Activated CD4-positive, alpha-beta memory T cell treated with anti-CD3 and anti-CD28 coated beads for 36 hours (primary cell): Measurements from ENCODE around the gene MARF1. TPM values are rescaled to one million over a fixed set of nuclear protein-coding genes. Genes with fewer than 3 reads are reported as not detected.
"Not testable (repeated sequence)": the region's sequence is repeated elsewhere in the genome, so short reads cannot be mapped to it uniquely, and the experiment has no call there.

Experiments used
- CTCF ChIA-PET: fragments of 350-600 bp; sonication (Branson Sonifier 250); formaldehyde crosslinking; loops from one replicate; lab custom pipeline; 2021; ENCODE audit warnings: antibody characterized with exemption, inconsistent platforms; lab: Charles Lee
- POLR2A ChIA-PET: fragments of 350-600 bp; sonication (Branson Sonifier 250); formaldehyde crosslinking; loops from one replicate; lab custom pipeline; 2021; ENCODE audit warnings: antibody characterized with exemption; lab: Charles Lee
- DNase-seq: peaks from one replicate; pipeline ENCODE4 v3.0.0-alpha.2; 2020
- H3K27ac Mint-ChIP-seq: one replicate; pipeline ENCODE4 v1.8.0; 2021; ENCODE audit warnings: mixed read lengths
- H3K27me3 Mint-ChIP-seq: one replicate; pipeline ENCODE4 v1.8.0; 2021; ENCODE audit warnings: mixed read lengths
- H3K36me3 Mint-ChIP-seq: one replicate; pipeline ENCODE4 v1.8.0; 2021; ENCODE audit warnings: mixed read lengths
- H3K4me1 Mint-ChIP-seq: one replicate; pipeline ENCODE4 v1.8.0; 2021; ENCODE audit warnings: low read depth, mixed read lengths
- H3K4me3 Mint-ChIP-seq: one replicate; pipeline ENCODE4 v1.8.0; 2021; ENCODE audit warnings: mild to moderate bottlenecking, mixed read lengths
- H3K9me3 Mint-ChIP-seq: one replicate; pipeline ENCODE4 v1.8.0; 2021; ENCODE audit warnings: mixed read lengths
- intact Hi-C: fragments of 100-400 bp; cut with micrococcal nuclease; formaldehyde crosslinking; loops from one replicate; pipeline ENCODE4 v1.15.1; 2023
- total RNA-seq, 2 experiments: library from RNA; stranded (reverse); gene quantifications; one replicate each; pipeline ENCODE4 v1.2.3, GENCODE V29; 2021

Gene MARF1
- total RNA-seq, 2 experiments from 2014 or later = 61.9 to 62.6 TPM

DNA sequence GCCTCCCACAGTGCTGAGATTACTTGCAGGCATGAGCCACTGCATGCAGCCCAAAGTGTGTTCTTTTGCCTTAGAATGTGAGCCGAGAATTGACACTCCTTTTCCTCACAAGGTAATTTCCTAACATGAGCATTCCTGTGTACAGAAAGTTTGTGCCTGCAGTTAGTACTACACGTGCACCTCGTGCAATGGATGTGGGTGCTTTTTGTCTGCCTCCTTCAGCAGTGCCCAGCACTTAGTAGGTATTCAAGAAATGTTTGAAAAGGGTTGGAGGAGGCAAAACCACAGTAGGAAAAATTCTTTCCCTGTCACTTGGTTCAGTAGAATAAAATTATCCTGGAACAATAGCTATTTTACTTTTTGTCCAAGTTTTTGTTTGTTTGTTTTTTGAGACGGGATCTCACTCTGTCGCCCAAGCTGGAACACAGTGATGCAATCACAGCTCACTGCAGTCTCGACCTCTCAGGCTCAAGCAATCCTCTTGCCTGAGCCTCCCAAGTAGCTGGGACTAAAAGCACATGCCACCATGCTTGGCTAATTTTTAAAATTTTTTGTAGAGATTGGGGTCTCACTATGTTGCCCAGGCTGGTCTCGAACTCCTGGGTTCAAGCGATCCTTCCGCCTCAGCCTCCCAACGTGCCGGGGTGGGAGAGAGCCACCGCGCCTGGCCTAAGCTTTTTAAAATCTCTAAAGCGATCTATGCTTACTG, 9.5 kb upstream of the MARF1 start:
- H3K4me1 Mint-ChIP-seq = peaks cover 42% of the 10 kb centered on the region
- no peaks in the 10 kb centered on the region for H3K9me3 Mint-ChIP-seq
- H3K27me3 Mint-ChIP-seq = no peaks in the 10 kb centered on the region
- CTCF ChIA-PET = interaction anchor here (1.0 to 1.6 kb wide), 3 partner anchors 9 to 52 kb away, joined by 3 to 6 read pairs (median 3); no protein-coding TSS in a partner anchor
- peaks cover 18% of the 10 kb centered on the region for H3K36me3 Mint-ChIP-seq
- DNase-seq = no peak
- H3K4me3 Mint-ChIP-seq = peak overlapping the region; percentile 41
- H3K27ac Mint-ChIP-seq = peak overlapping the region; percentile 47
- intact Hi-C loops = no loop called here
- POLR2A ChIA-PET = no interaction called here

DNA sequence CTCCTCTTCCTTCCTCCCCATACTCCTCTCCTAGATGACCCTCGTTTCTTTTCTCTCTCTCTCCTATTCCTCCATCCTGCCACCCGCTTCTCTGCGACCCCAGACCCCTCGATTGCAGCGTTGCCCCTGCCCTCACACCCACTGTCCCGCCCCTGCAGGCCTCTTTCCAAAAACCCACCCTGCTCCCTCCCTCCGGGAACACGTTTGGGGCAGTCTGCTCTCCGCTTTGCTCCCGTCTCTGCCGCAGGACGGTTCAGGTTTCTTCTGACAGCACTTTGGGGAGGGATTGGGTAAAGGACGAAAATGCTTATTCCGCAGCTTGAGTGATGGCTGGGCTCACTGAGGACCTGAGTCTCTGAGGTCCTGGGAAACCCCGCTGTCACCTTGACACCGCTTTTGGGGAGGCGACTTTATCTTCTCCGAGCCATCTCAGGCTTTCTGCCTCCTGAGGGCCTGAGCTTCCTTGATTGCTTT, 7.8 kb upstream of the MARF1 start:
- Mint-ChIP-seq H3K36me3 (peaks cover 17% of the 10 kb centered on the region), H3K9me3 (no peaks in the 10 kb centered on the region), H3K4me1 (peaks cover 30% of the 10 kb centered on the region), H3K4me3 (peak overlapping the region; percentile 100), H3K27ac (peak overlapping the region; percentile 99), H3K27me3 (no peaks in the 10 kb centered on the region)
- DNase-seq = peak; percentile 75
- ChIA-PET POLR2A (interaction anchor here (0.8 to 1.0 kb wide), 2 partner anchors 8 to 15 kb away, joined by 3 read pairs; partner anchors contain the start of gene MARF1), CTCF (interaction anchor here (0.9 kb wide), 1 partner anchor 21 kb away, joined by 3 read pairs; no protein-coding TSS in a partner anchor)
- intact Hi-C loops = loop anchor here (1.0 kb wide), 1 partner anchor 7 kb away; the partner anchor contains the start of gene MARF1

DNA sequence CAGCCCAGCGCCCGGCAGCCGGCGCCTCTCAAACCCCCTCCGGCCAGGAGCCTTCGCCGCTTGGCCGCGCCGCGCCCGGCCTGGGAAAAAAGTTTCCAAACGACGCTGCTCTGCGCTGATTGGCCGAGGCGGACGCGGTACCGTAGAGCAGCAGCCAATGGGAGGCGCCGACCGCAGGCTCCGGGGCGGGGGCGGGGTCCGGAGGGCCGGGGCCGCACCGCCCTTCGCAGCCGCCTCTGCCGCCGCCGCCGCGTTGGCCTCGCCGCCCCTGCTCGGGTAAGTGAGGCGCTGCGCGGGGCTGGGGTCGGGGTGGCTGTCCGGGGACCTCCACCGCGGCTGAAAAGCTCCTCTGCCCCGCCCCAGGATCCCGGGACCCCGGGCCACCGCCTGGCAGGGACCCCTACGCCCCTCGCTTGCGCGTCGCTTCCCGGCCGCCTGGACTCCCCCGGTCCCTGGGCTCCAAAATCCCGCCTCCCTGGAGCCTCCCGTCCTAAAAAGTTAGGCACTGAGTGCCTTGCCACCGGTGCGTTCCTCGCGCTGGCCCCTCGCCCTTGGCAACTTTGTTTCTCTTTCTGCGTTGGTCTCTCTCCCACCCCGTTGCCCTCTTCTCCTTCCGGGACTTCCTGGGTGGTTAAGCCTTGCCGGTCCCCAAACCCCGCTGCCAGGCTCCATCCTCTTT, 7.2 kb upstream of the MARF1 start, which contains the start of gene NDE1:
Gene NDE1 (plus strand): TSS at position 227 of the 679 bp plus-strand sequence. CDS start 14,534 bp downstream, outside the sequence.
- Mint-ChIP-seq H3K4me1 (peaks cover 30% of the 10 kb centered on the region), H3K4me3 (peak within 1 kb of the TSS; percentile 100), H3K9me3 (no peaks in the 10 kb centered on the region), H3K27ac (peak within 1 kb of the TSS; percentile 99), H3K36me3 (peaks cover 13% of the 10 kb centered on the region), H3K27me3 (no peaks in the 10 kb centered on the region)
- ChIA-PET CTCF (no interaction called here), POLR2A (interaction anchor here (0.8 to 1.0 kb wide), 2 partner anchors 8 to 16 kb away, joined by 3 read pairs; partner anchors contain the start of gene MARF1)
- intact Hi-C loops = no loop called here
- DNase-seq = peak; percentile 93

DNA sequence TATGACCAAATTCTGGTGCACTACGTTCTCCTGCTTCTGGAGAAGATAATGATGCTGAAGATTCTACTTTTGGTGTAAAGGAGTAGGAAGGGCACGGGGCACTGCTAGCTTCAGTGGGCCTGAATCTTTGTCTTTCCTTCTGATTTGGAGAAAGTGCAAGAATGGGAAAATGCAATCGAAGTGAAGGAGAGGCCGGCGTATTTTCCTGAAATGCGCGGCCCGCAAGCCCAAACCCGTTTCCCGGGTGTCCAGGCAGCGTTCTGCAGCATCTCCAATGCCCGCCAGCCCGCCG, 6.7 kb upstream of the MARF1 start:
- H3K36me3 Mint-ChIP-seq = peaks cover 13% of the 10 kb centered on the region
- peak overlapping the region; percentile 85 for H3K4me3 Mint-ChIP-seq
- H3K9me3 Mint-ChIP-seq = no peaks in the 10 kb centered on the region
- no peak for DNase-seq
- intact Hi-C loops = no loop called here
- CTCF ChIA-PET = no interaction called here
- peaks cover 30% of the 10 kb centered on the region for H3K4me1 Mint-ChIP-seq
- POLR2A ChIA-PET = no interaction called here
- H3K27ac Mint-ChIP-seq = peak overlapping the region; percentile 86
- no peaks in the 10 kb centered on the region for H3K27me3 Mint-ChIP-seq

DNA sequence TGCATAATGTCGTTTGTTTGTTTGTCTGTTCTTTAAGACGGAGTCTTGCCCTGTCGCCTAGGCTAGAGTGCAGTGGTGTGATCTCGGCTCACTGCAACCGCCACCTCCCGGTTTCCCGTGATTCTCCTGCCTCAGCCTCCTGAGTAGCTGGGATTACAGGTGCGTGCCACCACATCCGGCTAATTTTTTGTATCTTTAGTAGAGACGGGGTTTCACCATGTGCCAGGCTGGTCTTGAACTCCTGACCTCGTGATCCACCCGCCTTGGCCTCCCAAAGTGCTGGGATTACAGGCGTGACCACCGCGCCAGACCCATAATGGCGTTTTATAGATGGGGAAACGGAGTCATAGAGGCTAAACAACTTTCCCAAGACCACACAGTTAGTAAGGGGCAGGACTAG, 6.4 kb upstream of the MARF1 start:
- CTCF ChIA-PET, H3K9me3 Mint-ChIP-seq, POLR2A ChIA-PET, H3K27me3 Mint-ChIP-seq, DNase-seq, intact Hi-C loops: not testable (repeated sequence)
- Mint-ChIP-seq H3K4me1 (peaks cover 31% of the 10 kb centered on the region), H3K36me3 (peaks cover 13% of the 10 kb centered on the region), H3K27ac (peak overlapping the region; percentile 86), H3K4me3 (peak overlapping the region; percentile 85)

DNA sequence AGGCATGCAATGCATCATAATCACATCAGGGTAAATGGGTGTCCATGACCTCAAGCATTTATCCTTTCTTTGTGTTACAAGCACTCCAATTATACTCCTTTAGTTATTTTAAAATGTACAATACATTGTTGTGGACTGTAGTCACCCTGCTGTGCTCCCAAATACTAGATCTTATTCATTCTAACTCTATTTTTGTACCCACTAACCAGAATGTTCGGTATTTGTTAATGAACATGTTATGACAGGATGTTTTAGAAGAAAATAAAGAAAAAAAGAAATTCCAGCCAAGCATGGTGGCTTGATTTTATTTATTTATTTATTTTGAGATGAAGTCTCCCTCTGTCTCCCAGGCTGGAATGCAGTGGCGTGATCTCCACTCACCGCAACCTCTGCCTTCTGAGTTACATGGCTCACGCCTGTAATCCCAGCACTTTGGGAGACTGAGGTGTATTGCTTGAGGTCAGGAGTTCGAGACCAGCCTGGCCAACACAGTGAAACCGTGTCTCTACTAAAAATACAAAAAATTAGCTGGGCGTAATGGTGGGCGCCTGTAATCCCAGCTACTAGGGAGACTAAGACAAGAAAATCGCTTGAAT, 5.3 kb upstream of the MARF1 start:
- ChIA-PET POLR2A (no interaction called here), CTCF (no interaction called here)
- no peak overlapping the region for H3K4me3 Mint-ChIP-seq
- intact Hi-C loops = no loop called here
- H3K9me3 Mint-ChIP-seq = no peaks in the 10 kb centered on the region
- H3K36me3 Mint-ChIP-seq = peaks cover 11% of the 10 kb centered on the region
- no peak overlapping the region for H3K27ac Mint-ChIP-seq
- DNase-seq = no peak
- H3K27me3 Mint-ChIP-seq = no peaks in the 10 kb centered on the region
- H3K4me1 Mint-ChIP-seq = peaks cover 30% of the 10 kb centered on the region

DNA sequence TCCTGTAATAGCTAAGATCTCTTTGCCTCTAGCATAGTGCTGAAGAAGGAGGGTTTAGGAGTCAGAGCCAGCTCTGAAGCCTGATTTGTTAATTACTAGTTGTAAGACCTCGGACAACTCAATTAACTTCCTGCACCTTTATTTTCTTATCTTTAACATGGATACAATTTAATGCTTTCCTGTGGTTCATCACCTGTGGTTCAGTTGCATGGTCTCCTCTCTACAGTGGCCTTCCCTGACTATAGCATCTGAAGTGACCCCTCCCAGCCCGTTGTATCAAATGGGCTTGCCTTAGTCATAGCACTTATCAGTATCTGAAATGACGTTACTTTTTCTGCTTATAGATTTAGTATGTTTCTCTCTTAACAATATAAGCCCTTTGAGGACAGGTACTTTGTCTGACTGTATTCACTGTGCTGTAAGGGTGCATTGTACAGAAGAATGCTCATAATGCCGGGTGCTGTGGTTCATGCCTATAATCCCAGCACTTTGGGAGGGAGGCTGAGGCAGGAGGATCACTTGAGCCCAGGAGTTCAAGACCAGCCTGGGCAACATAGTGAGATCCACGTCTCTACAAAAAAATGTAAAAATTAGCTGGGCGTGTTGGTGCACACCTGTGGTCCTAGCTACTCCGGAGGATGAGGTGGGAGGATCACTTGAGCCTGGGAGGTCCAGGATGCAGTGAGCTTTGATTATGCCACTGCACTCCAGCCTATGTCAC, 4.5 kb upstream of the MARF1 start:
- CTCF ChIA-PET = interaction anchor here (0.5 kb wide), 1 partner anchor 56 kb away, joined by 3 read pairs; no protein-coding TSS in a partner anchor
- POLR2A ChIA-PET = no interaction called here
- Mint-ChIP-seq H3K36me3 (peaks cover 6% of the 10 kb centered on the region), H3K27me3 (no peaks in the 10 kb centered on the region), H3K9me3 (no peaks in the 10 kb centered on the region), H3K27ac (no peak overlapping the region), H3K4me1 (peaks cover 25% of the 10 kb centered on the region), H3K4me3 (no peak overlapping the region)
- intact Hi-C loops = no loop called here
- DNase-seq = no peak

DNA sequence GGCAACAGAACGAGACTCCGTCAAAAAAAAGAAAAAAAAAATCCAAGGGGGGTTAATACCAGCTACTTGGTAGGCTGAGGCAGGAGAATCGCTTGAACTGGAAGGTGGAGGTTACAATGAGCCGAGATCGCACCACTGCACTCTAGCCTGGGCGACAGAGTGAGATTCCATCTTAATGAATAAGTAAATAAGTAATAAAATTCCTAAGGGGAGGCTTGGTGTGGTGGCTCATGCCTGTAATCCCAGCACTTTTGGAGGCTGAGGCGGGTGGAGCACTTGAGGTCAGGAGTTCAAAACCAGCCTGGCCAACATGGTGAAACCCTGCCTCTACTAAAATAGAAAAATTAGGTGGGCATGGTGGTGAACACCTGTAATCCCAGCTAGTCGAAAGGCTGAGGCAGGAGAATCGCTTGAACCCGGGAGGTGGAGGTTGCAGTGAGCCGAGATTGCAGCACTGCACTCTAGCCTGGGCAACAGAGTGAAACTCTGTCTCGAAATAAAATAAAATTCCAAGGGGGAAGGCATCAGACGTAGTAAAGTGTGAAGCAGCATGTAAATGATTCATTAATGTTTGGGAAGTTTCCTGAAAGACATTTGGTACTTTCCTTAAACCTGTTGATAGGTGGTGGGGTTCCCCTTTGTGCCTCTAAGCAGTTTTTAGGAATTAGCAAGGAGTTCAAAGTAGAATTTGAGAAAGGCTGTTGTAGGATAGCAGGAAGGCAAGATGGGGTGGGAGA, 3.8 kb upstream of the MARF1 start:
- intact Hi-C loops, H3K9me3 Mint-ChIP-seq, H3K27me3 Mint-ChIP-seq, H3K27ac Mint-ChIP-seq, POLR2A ChIA-PET, H3K4me3 Mint-ChIP-seq, H3K36me3 Mint-ChIP-seq, DNase-seq: not testable (repeated sequence)
- peaks cover 24% of the 10 kb centered on the region for H3K4me1 Mint-ChIP-seq
- CTCF ChIA-PET = interaction anchor here (1.0 kb wide), 1 partner anchor 12 kb away, joined by 3 read pairs; no protein-coding TSS in a partner anchor

DNA sequence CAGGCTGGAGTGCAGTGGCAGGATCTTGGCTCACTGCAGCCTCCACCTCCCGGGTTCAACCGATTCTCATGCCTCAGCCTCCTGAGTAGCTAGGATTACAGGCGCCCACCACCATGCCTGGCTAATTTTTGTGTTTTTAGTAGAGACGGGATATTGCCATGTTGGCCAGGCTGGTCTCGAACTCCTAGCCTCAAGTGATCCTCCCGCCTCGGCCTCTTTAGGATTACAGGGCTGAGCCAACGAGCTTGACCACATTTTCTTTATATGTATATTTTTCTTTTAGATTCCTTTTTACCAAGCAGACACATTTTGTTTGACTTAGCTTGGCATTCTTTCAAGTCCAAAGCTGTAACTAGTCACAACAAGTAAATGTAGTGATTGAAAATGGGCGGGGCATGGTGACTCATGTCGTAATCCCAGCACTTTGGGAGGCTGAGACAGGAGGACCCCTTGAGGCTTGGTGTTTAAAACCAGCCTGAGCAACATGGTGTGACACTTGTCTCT, 2.1 kb upstream of the MARF1 start:
- H3K36me3 Mint-ChIP-seq, CTCF ChIA-PET, H3K9me3 Mint-ChIP-seq, H3K27ac Mint-ChIP-seq, H3K27me3 Mint-ChIP-seq, H3K4me3 Mint-ChIP-seq, POLR2A ChIA-PET: not testable (repeated sequence)
- DNase-seq = peak; percentile 64
- peaks cover 33% of the 10 kb centered on the region for H3K4me1 Mint-ChIP-seq
- intact Hi-C loops = loop anchor here (5.0 kb wide), 2 partner anchors 317 to 1013 kb away; partner anchors contain the start of genes BFAR and PARN

DNA sequence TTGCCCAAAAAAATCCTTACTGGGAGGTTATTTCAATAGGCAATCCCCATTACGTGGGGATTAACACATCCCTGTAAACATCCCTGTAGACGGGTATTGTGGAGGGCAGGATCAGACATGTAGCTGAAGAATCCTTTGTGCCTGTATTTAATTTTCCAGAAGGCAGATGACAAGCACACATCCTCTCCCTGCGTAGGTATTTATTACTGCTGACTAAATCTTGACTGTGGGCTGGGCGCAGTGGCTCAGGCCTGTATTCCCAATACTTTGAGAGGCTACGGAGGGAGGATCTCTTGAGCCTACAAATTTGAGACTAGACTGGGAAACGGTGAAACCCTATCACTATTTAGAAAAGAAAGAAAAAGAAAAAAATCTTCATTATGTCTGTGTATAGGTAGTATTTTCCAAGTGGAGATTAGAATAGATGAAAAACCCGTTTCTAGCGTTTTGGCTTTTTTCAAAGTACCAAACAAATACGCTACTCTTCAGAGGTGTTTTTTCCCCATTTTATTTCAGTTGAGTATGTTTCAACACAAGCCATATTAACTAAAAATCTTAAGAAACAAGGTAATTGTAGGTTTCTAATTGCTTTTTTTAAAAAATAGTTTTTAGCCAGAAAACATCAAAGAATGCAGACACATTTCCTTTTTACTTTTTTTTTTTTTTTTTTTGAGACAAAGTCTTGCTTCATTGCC, 1.5 kb upstream of the MARF1 start:
- Mint-ChIP-seq H3K4me3 (peak overlapping the region; percentile 82), H3K27ac (peak overlapping the region; percentile 98), H3K36me3 (peaks cover 5% of the 10 kb centered on the region), H3K9me3 (no peaks in the 10 kb centered on the region), H3K4me1 (peaks cover 35% of the 10 kb centered on the region), H3K27me3 (no peaks in the 10 kb centered on the region)
- ChIA-PET CTCF (interaction anchor here (0.8 to 2.1 kb wide), 5 partner anchors 8 to 55 kb away, joined by 3 to 6 read pairs (median 4); no protein-coding TSS in a partner anchor), POLR2A (interaction anchor here (2.2 kb wide), 1 partner anchor 54 kb away, joined by 9 read pairs; no protein-coding TSS in a partner anchor)
- intact Hi-C loops = loop anchor here (5.0 kb wide), 2 partner anchors 318 to 1012 kb away; partner anchors contain the start of genes BFAR and PARN
- no peak for DNase-seq
